Sigmoid colon (tissue), 4 donors: ENCODE data around the gene MRPL49.

Experiments
- EP300 ChIP-seq, 4 donors: sonication (generic); formaldehyde crosslinking; IDR thresholded peaks; one replicate each; pipeline ENCODE4 v1.6.1; 2017; ENCODE audit warnings: antibody characterized with exemption in 4 of 4
- TF ChIP-seq, protein P1 (sequence below), 4 experiments: fragments of 450-650 bp in 3 of 4; fragments of 200-600 bp in 1 of 4; IDR thresholded peaks; one replicate each; pipeline ENCODE4 v1.5.1; 2016 to 2019; ENCODE audit warnings: antibody characterized with exemption in 4 of 4, mild to moderate bottlenecking in 3 of 4, moderate library complexity in 2 of 4

GRCh38 chr11:65085446-65085845 lies 36.7 kb upstream of the MRPL49 start:
- TF ChIP-seq, protein P1, sequence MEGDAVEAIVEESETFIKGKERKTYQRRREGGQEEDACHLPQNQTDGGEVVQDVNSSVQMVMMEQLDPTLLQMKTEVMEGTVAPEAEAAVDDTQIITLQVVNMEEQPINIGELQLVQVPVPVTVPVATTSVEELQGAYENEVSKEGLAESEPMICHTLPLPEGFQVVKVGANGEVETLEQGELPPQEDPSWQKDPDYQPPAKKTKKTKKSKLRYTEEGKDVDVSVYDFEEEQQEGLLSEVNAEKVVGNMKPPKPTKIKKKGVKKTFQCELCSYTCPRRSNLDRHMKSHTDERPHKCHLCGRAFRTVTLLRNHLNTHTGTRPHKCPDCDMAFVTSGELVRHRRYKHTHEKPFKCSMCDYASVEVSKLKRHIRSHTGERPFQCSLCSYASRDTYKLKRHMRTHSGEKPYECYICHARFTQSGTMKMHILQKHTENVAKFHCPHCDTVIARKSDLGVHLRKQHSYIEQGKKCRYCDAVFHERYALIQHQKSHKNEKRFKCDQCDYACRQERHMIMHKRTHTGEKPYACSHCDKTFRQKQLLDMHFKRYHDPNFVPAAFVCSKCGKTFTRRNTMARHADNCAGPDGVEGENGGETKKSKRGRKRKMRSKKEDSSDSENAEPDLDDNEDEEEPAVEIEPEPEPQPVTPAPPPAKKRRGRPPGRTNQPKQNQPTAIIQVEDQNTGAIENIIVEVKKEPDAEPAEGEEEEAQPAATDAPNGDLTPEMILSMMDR (IDR thresholded peaks at IDR 0.05), result no peak
- TF ChIP-seq EP300 (IDR thresholded peaks at IDR 0.05), result no peak
